GM18867 (cell line): ENCODE data around the gene WASF1.
"Not testable (repeated sequence)": the region's sequence is repeated elsewhere in the genome, so short reads cannot be mapped to it uniquely, and the experiment has no call there.

ENCODE experiments used
- ATAC-seq: cut with Tn5 transposase; IDR thresholded peaks from one replicate; pipeline ENCODE4 v1.9.1; 2021; ENCODE audit warnings: mild to moderate bottlenecking, moderate library complexity; ENCODE audit not compliant: unreplicated experiment

Gene WASF1

DNA sequence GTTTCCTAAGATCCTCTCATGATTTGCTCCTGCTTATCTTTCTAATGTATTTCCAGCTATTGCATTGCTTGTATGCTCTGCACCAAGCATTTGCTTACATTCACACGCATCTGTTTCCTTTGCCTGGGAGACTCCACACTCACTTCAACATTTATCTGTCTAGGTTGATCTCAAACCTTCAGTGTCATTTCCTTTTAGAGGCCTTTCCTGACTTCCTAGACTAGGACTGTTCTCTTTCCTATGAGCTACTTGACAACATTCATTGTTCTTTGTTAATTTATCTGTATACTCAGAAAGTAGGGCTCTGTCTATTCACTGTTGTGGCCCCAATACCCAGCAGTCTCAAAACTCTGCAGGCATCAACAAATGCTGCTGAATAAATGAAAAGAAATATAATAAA, 84.4 kb downstream of the WASF1 start:
- no peak for ATAC-seq

- ATAC-seq, result no peak
These were observed 85.5 kb downstream of the WASF1 start for GRCh38 chr6:110093981-110094380.

DNA sequence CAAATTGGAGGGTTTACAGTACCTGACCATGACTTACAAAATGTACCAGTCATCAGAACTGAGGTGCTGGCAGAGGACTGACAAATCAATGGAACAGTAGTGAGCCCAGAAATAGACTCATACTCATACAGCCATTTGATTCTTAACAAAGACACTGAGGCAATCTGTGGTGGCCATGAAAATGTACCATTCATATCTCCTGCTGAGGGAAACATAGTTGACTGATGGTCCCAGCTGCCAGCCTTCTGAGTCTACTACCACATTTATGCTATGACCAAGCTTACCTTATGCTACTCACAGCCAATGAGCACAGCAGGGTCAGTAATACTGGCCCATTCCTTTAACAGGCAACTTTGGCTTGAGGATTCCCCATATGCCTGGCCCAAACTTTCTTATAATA, 88.6 kb downstream of the WASF1 start:
- ATAC-seq, result no peak

- no peak for ATAC-seq
These were observed 90.1 kb downstream of the WASF1 start for GRCh38 chr6:110089323-110089722.

GRCh38 chr6:110085285-110085684, 94.2 kb downstream of the WASF1 start:
- ATAC-seq, result no peak

- ATAC-seq, result no peak
These were observed 95.4 kb downstream of the WASF1 start for GRCh38 chr6:110083875-110084585.

GRCh38 chr6:110075406-110075805, 104.1 kb downstream of the WASF1 start:
- ATAC-seq, result no peak

DNA sequence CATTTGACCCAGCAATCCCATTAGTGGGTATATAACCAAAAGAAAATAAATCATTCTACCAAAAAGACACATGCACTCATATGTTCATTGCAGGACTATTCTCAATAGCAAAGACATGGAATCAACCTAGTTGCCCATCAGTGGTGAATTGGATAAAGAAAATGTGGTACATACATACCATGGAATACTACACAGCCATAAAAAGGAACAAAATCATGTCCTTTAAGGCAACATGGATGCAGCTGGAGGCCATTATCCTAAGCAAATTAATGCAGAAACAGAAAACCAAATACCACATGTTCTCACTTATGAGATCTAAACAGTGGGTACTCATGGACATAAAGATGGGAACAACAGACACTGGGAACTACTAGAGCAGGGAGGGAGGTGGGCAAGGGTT, 106.0 kb downstream of the WASF1 start:
- not testable (repeated sequence) for ATAC-seq

- ATAC-seq, result no peak
These were observed 110.9 kb downstream of the WASF1 start for GRCh38 chr6:110068592-110068967.

GRCh38 chr6:110067837-110068591, 111.5 kb downstream of the WASF1 start:
- ATAC-seq, result no peak

- no peak for ATAC-seq
These were observed 114.5 kb downstream of the WASF1 start for GRCh38 chr6:110064744-110065524.

DNA sequence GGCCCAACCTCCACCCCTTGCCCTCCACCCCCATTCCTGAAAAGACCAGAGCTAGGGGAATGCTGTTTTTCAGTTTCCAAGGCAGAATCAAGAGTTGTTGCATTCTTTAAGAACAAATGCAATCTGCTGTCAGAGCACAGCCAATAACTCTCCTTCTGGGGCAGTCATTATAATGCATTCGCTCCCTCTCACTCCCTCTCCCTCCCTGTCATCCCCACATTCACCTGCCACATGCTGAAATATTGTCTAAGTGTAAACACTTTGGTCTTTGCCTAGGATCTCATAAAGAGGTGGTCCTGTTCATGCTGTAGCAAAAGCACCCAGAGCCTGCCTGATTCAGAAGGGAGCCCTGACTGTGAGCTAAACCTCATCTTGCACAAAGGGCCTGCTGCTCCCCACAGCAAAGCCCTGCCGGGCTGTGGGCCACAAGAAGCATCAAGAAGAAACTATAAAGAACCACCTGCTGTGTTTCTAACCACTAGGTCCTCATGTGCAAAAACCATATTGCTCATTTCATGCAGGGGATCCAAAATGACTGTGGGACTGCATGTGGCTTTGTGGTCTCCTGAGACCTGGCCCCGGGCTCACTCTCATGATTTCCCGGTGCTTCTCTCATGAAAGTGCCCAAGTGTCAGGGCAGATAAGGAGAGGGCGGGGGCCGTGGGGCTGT, 115.7 kb downstream of the WASF1 start:
- ATAC-seq, result no peak

DNA sequence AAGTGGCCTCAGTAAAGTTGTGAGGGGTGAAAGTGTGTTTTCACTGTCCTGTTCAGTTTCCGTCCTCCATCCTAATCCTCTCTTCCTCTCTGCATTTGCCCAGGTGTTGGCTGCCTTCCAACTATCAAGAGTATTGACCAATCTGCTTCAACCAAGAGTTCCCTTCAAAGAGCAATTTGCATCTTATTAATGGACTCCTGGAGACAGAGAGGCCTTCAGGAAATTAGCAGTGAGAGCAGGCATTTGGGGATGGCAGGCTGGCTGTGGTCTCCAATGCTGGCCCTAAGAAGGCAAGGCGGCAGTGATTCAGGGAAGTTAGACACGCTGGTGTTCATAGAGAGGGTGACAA, 124.1 kb downstream of the WASF1 start:
- no peak for ATAC-seq

DNA sequence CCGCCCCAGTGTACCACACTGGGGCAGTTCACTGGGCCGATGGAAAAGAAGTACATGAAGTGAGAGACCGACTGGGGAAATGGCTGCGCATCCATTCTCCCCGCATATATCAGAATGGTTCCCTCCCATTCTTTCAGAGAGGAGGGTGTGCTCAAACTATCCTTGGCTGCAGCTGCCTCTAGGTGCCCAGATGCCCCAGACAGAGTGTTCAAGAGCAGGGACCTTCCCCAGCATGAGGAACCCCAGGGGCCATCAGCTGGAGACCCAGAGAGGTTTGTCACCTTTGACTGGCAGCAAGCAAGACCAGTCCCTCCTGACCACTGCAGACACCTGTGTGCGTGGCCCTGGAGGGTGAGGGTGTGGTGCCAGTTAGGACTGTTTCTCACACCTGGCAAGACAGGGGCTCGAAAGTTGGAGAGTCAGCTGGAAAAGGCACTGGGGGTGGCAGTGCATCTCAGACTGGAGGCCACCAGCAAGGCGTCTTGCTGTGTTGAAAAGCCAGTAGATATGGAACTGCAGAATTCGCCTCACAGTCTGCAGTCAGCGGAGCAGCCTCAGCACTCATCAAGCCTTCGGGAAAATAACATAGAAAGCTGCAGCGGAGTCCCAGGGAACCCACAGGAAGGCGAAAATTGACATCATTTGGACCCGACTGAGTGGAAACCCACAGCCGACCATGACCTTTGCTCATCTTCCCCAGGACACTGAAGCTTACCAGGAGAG, 124.6 kb downstream of the WASF1 start:
- ATAC-seq, result no peak

DNA sequence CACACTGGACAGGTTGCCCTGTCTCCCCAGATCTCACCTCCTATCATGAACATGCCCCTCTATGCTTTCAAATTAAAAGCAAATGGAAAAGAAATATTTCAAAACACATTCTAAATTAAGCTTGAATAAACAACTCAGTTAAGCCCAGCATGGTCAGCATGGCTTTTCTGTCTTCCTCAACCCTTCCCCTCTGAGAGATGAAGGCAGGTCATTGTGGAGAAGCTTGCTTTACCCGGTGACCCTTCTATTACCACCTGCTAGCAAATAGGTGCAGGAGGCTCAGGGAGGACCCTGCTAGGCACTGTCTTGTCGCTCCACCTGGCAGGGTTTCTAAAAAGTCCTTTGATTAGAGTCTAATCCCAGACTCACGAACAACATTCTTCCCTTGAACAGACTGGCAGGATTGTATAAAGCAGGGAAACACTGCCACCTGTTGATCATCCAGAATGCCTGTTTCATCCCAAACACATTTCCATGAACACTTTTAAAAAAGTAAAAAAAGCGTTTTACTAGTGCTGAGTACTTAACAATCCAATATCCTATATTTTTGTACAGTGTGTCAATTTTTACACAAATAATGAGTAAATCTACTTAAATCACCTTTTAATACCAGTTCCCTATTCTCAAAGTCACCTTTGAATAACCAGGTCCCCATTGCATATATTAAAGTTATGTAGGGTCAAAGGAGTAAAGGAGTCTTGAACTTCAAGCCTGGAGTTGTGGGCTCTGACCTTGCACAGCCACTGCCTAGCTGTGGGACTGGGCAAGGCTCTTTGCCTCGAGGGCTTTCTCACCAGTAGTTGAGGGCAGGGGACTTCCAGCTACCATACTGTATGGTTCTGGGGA, 125.9 kb downstream of the WASF1 start:
- no peak for ATAC-seq

- no peak for ATAC-seq
These were observed 129.0 kb downstream of the WASF1 start for GRCh38 chr6:110050440-110050813.
